Activated T-cell treated with anti-CD3 and anti-CD28 coated beads for 24 hours (primary cell): Measurements from ENCODE around the gene TRIM9.
"Not testable (repeated sequence)": the region's sequence is repeated elsewhere in the genome, so short reads cannot be mapped to it uniquely, and the experiment has no call there.

Experiments
- DNase-seq: peaks from one replicate; pipeline ENCODE4 v3.0.0-alpha.2; 2020; ENCODE audit warnings: low read depth

Gene TRIM9

GRCh38 chr14:50963919-50964318 lies 131.0 kb downstream of the TRIM9 start:
- DNase-seq, result no peak

GRCh38 chr14:50961605-50962221 lies 133.2 kb downstream of the TRIM9 start:
- no peak for DNase-seq

GRCh38 chr14:50957296-50957695 lies 137.6 kb downstream of the TRIM9 start:
- no peak for DNase-seq

- not testable (repeated sequence) for DNase-seq
Measured at GRCh38 chr14:50956421-50956820, 138.5 kb downstream of the TRIM9 start.

- no peak for DNase-seq
Measured at GRCh38 chr14:50955373-50956043, 139.4 kb downstream of the TRIM9 start.

GRCh38 chr14:50954811-50955372 lies 140.0 kb downstream of the TRIM9 start:
- no peak for DNase-seq

GRCh38 chr14:50953502-50953901 lies 141.4 kb downstream of the TRIM9 start:
- no peak for DNase-seq

- no peak for DNase-seq
Measured at GRCh38 chr14:50951032-50951431, 143.9 kb downstream of the TRIM9 start.

GRCh38 chr14:50948205-50948604 lies 146.7 kb downstream of the TRIM9 start:
- DNase-seq, result no peak

GRCh38 chr14:50947446-50947845 lies 147.5 kb downstream of the TRIM9 start:
- DNase-seq, result no peak

GRCh38 chr14:50946234-50946935 lies 148.5 kb downstream of the TRIM9 start:
- DNase-seq, result no peak

- no peak for DNase-seq
Measured at GRCh38 chr14:50944647-50945413, 150.1 kb downstream of the TRIM9 start.

GRCh38 chr14:50943943-50944646 lies 150.8 kb downstream of the TRIM9 start, which contains the start of gene PYGL:
TSS of gene PYGL (minus strand) at chr14:50944483. CDS start at chr14:50944403, 80 bp downstream.
- no peak for DNase-seq

- DNase-seq, result no peak
Measured at GRCh38 chr14:50943261-50943942, 151.5 kb downstream of the TRIM9 start.

- DNase-seq, result not testable (repeated sequence)
Measured at GRCh38 chr14:50941638-50942037, 153.3 kb downstream of the TRIM9 start.

GRCh38 chr14:50941151-50941550 lies 153.8 kb downstream of the TRIM9 start:
- DNase-seq, result no peak

GRCh38 chr14:50937800-50938199 lies 157.1 kb downstream of the TRIM9 start:
- DNase-seq, result no peak

- DNase-seq, result no peak
Measured at GRCh38 chr14:50937325-50937724, 157.6 kb downstream of the TRIM9 start.

- no peak for DNase-seq
Measured at GRCh38 chr14:50936882-50937281, 158.0 kb downstream of the TRIM9 start.

GRCh38 chr14:50936016-50936340 lies 158.9 kb downstream of the TRIM9 start:
- DNase-seq, result no peak
